GM21576 (cell line): ENCODE results near the gene KLHL14.

Experiments
- ATAC-seq: cut with Tn5 transposase; IDR thresholded peaks from one replicate; pipeline ENCODE4 v1.9.1; 2021; ENCODE audit warnings: mild to moderate bottlenecking, moderate library complexity; ENCODE audit not compliant: unreplicated experiment

KLHL14 gene

GRCh38 chr18:32724071-32724749 is 48.6 kb downstream of the KLHL14 start:
- ATAC-seq, result no peak

- ATAC-seq, result no peak
These were observed 50.5 kb downstream of the KLHL14 start for GRCh38 chr18:32722279-32722678.

GRCh38 chr18:32717126-32717525 is 55.7 kb downstream of the KLHL14 start:
- ATAC-seq, result no peak

GRCh38 chr18:32714571-32715148 is 58.2 kb downstream of the KLHL14 start:
- ATAC-seq, result peak; percentile 98

GRCh38 chr18:32712860-32713259 is 60.0 kb downstream of the KLHL14 start:
- ATAC-seq, result no peak

- ATAC-seq, result no peak
These were observed 61.0 kb downstream of the KLHL14 start for GRCh38 chr18:32711862-32712261.

GRCh38 chr18:32707586-32707985 is 65.2 kb downstream of the KLHL14 start:
- ATAC-seq, result no peak

GRCh38 chr18:32707147-32707546 is 65.7 kb downstream of the KLHL14 start:
- ATAC-seq, result no peak

GRCh38 chr18:32701313-32701712 is 71.5 kb downstream of the KLHL14 start:
- ATAC-seq, result no peak

- no peak for ATAC-seq
These were observed 74.7 kb downstream of the KLHL14 start for GRCh38 chr18:32698153-32698552.

GRCh38 chr18:32696376-32696775 is 76.4 kb downstream of the KLHL14 start:
- ATAC-seq, result no peak

- no peak for ATAC-seq
These were observed 77.3 kb downstream of the KLHL14 start for GRCh38 chr18:32695534-32695933.

GRCh38 chr18:32688821-32689220 is 84.0 kb downstream of the KLHL14 start:
- no peak for ATAC-seq

- ATAC-seq, result no peak
These were observed 87.9 kb downstream of the KLHL14 start for GRCh38 chr18:32684940-32685339.

- ATAC-seq, result no peak
These were observed 88.7 kb downstream of the KLHL14 start for GRCh38 chr18:32684096-32684495.

- no peak for ATAC-seq
These were observed 89.8 kb downstream of the KLHL14 start for GRCh38 chr18:32683044-32683443.

- no peak for ATAC-seq
These were observed 95.2 kb downstream of the KLHL14 start for GRCh38 chr18:32677578-32677977.

GRCh38 chr18:32674491-32674890 is 98.3 kb downstream of the KLHL14 start:
- no peak for ATAC-seq

- ATAC-seq, result no peak
These were observed 100.4 kb downstream of the KLHL14 start for GRCh38 chr18:32672398-32672797.

GRCh38 chr18:32670727-32671126 is 102.1 kb downstream of the KLHL14 start:
- ATAC-seq, result no peak

GRCh38 chr18:32669549-32670165 is 103.2 kb downstream of the KLHL14 start:
- ATAC-seq, result no peak

GRCh38 chr18:32668956-32669355 is 103.9 kb downstream of the KLHL14 start:
- ATAC-seq, result no peak
